Lower lobe of right lung (tissue), 2 donors: Measurements from ENCODE around the gene MAGI3. TPM values are rescaled to one million over a fixed set of nuclear protein-coding genes. Genes with fewer than 3 reads are reported as not detected.

Experiments used
- ATAC-seq, 2 donors: fragments of 200-7000 bp; cut with Tn5 transposase; one replicate each; pipeline ENCODE4 v1.9.1; 2020 to 2022; ENCODE audit warnings: mild to moderate bottlenecking in 2 of 2, moderate library complexity in 2 of 2
- DNase-seq: peaks from one replicate; pipeline ENCODE4 v3.0.0-alpha.2; 2020
- H3K27ac ChIP-seq: fragments of 200-600 bp; one replicate; pipeline ENCODE4 v1.8.0; 2022
- H3K27me3 ChIP-seq: fragments of 200-600 bp; one replicate; pipeline ENCODE4 v1.8.0; 2022; ENCODE audit warnings: low read depth
- H3K36me3 ChIP-seq: fragments of 200-600 bp; one replicate; pipeline ENCODE4 v1.8.0; 2022; ENCODE audit warnings: mild to moderate bottlenecking
- H3K4me1 ChIP-seq: fragments of 200-600 bp; one replicate; pipeline ENCODE4 v1.8.0; 2022
- H3K4me3 ChIP-seq: fragments of 200-600 bp; one replicate; pipeline ENCODE4 v1.8.0; 2022; ENCODE audit warnings: mild to moderate bottlenecking
- H3K9me3 ChIP-seq: fragments of 200-600 bp; one replicate; pipeline ENCODE4 v1.8.0; 2022
- intact Hi-C: fragments of 100-400 bp; cut with DNase I; formaldehyde crosslinking; loops from one replicate; pipeline ENCODE4 v1.11.0; 2022
- total RNA-seq: library from RNA; stranded (reverse); fragmentation: NEBNext Ultra II Directional; extraction: Animal tissue kit (Norgen Biotek cat#: 25700); gene quantifications from one replicate; pipeline ENCODE4 v1.2.1, GENCODE V29; 2021
- TF ChIP-seq, protein P1 (sequence below): fragments of 200-600 bp; IDR thresholded peaks from one replicate; pipeline ENCODE4 v1.8.0; 2022; ENCODE audit warnings: antibody characterized with exemption, mild to moderate bottlenecking
- donor health status: DM: no; HTN: yes; CAD: no; lungs with severe emphysema.

Gene MAGI3
- total RNA-seq, 1 donor from 2014 or later: 69.9 TPM

- TF ChIP-seq, protein P1, sequence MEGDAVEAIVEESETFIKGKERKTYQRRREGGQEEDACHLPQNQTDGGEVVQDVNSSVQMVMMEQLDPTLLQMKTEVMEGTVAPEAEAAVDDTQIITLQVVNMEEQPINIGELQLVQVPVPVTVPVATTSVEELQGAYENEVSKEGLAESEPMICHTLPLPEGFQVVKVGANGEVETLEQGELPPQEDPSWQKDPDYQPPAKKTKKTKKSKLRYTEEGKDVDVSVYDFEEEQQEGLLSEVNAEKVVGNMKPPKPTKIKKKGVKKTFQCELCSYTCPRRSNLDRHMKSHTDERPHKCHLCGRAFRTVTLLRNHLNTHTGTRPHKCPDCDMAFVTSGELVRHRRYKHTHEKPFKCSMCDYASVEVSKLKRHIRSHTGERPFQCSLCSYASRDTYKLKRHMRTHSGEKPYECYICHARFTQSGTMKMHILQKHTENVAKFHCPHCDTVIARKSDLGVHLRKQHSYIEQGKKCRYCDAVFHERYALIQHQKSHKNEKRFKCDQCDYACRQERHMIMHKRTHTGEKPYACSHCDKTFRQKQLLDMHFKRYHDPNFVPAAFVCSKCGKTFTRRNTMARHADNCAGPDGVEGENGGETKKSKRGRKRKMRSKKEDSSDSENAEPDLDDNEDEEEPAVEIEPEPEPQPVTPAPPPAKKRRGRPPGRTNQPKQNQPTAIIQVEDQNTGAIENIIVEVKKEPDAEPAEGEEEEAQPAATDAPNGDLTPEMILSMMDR: no peak
- Histone ChIP-seq H3K9me3 (no peaks in the 10 kb centered on the region), H3K27ac (no peak overlapping the region), H3K27me3 (no peaks in the 10 kb centered on the region), H3K36me3 (no peaks in the 10 kb centered on the region), H3K4me1 (peaks cover 11% of the 10 kb centered on the region), H3K4me3 (no peak overlapping the region)
- DNase-seq (no peak), ATAC-seq (no peak)
- intact Hi-C loops: no loop called here
Observed at GRCh38 chr1:113437554-113438341, 47.4 kb downstream of the MAGI3 start.

- no peaks in the 10 kb centered on the region for H3K36me3 ChIP-seq
- intact Hi-C loops: no loop called here
- TF ChIP-seq, protein P1: no peak
- no peaks in the 10 kb centered on the region for H3K9me3 ChIP-seq
- H3K27me3 ChIP-seq: no peaks in the 10 kb centered on the region
- ATAC-seq (no peak), DNase-seq (no peak)
- peaks cover 11% of the 10 kb centered on the region for H3K4me1 ChIP-seq
- no peak overlapping the region for H3K27ac ChIP-seq
- H3K4me3 ChIP-seq: no peak overlapping the region
Observed at GRCh38 chr1:113438505-113439276, 48.4 kb downstream of the MAGI3 start.

GRCh38 chr1:113439277-113439670 is 49.0 kb downstream of the MAGI3 start:
- ATAC-seq (no peak), DNase-seq (no peak)
- Histone ChIP-seq H3K36me3 (no peaks in the 10 kb centered on the region), H3K27me3 (no peaks in the 10 kb centered on the region), H3K4me3 (no peak overlapping the region), H3K9me3 (no peaks in the 10 kb centered on the region), H3K27ac (no peak overlapping the region), H3K4me1 (peaks cover 11% of the 10 kb centered on the region)
- TF ChIP-seq, protein P1: no peak
- intact Hi-C loops: no loop called here

GRCh38 chr1:113442131-113442530 is 51.8 kb downstream of the MAGI3 start:
- DNase-seq (no peak), ATAC-seq (no peak)
- intact Hi-C loops: no loop called here
- TF ChIP-seq, protein P1: no peak
- Histone ChIP-seq H3K27ac (no peak overlapping the region), H3K4me1 (peaks cover 7% of the 10 kb centered on the region), H3K9me3 (no peaks in the 10 kb centered on the region), H3K27me3 (no peaks in the 10 kb centered on the region), H3K4me3 (no peak overlapping the region), H3K36me3 (no peaks in the 10 kb centered on the region)

GRCh38 chr1:113444857-113445256 is 54.5 kb downstream of the MAGI3 start:
- DNase-seq (no peak), ATAC-seq (no peak)
- H3K4me3 ChIP-seq: no peak overlapping the region
- H3K36me3 ChIP-seq: no peaks in the 10 kb centered on the region
- TF ChIP-seq, protein P1: no peak
- H3K4me1 ChIP-seq: no peaks in the 10 kb centered on the region
- H3K27me3 ChIP-seq: no peaks in the 10 kb centered on the region
- no peaks in the 10 kb centered on the region for H3K9me3 ChIP-seq
- intact Hi-C loops: no loop called here
- H3K27ac ChIP-seq: no peak overlapping the region
